CD4-positive, alpha-beta T cell treated with Interferon gamma for 1 hour (primary cell): Measurements from ENCODE around the gene SH3GL2.

Experiments
- DNase-seq: peaks from one replicate; pipeline ENCODE4 v3.0.0-alpha.2; 2020

SH3GL2 gene

DNA sequence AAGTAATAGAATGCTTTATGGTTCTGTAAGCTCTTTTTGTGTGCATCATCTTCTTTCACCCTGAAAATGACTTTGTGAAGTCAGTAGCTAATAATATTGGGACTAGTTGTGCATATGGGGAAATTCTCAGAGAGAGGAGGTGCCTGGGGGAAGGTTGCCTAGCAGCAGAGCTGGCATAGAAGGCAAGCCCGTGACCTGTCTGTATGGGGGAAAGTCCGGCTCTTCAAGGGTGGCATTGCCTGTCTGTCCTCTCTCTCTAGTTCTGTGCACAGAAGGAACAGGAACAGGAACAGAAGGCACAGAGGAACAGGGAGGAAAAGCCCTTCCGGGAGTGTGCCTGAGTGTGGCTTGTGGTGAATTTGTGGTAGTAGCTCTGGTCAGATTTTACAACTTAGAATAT, 33.1 kb downstream of the SH3GL2 start:
- DNase-seq: no peak

DNA sequence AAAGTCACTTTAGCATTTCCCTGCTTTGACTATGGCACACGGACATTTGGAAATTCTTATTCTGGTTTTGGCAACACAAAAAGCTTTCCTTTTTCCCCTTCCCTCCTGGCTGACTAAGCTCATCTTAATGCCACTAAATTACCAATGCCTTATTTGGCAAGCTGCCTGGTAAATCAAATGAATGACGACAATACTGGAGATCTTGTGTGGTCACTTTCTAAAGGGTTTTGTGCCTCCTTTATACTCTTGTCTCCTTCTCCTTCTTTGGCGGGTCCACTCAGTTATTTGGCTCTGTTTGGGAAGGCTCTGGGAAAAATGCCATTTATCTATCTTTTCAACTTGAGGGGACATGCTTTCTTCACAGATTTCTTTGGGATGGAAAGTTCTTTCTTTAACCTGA, 34.9 kb downstream of the SH3GL2 start:
- no peak for DNase-seq

DNA sequence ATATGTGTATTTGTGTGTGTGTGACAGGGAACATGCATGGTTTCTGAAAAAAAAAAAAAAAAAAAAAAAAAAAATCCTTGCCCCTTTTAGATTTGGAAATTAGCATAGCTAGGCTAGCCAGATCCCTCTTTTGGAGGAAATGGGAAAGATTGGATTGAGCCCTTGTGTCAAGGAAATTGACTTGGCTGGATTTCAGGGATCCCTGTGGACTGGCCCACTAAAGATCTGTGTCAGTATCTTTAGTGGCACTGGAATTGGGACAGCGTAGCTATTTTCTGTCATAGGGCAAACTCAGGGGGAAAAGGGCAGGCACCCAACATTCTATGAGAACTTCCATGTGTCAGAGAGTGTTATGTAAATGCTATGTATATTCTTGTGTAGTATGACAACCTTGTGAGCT, 35.4 kb downstream of the SH3GL2 start:
- DNase-seq: no peak

DNA sequence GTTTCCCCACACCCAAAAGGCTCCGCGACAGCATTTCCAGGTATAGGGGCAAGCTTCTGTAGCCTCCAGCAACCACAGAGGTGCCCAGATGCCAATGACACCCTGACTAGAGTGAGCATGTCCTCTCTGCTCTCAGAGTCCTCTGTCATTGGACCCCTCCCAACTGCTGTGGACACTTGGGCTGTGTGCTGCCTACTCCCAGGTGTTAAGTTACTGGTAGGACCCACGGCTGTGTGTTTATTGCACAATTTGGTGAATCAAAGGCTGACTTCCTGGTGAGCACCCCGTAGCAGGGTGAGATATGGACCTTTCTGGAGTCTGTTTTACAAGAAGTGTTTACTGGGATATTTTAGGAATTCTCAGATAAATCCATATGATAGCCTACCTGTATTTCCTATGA, 36.0 kb downstream of the SH3GL2 start:
- no peak for DNase-seq

DNA sequence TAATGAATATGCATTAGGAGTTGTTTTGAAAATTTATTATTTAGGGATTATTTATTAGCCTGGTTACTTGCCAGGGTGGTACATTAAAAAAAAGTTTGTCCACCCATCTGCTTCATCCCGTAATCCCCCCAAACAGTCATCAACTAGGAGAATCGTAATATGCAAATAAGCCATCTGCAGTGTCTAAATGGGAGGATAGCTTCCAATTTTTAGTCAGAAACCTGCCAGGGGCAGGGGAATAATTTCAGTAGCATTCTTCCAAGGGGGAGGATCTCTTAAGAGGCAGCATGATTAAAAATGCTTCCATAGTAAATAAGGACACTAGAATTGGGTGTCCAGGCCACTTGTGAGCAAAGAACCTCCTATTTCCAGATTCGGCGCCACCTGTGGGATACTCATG, 43.3 kb downstream of the SH3GL2 start:
- no peak for DNase-seq

DNA sequence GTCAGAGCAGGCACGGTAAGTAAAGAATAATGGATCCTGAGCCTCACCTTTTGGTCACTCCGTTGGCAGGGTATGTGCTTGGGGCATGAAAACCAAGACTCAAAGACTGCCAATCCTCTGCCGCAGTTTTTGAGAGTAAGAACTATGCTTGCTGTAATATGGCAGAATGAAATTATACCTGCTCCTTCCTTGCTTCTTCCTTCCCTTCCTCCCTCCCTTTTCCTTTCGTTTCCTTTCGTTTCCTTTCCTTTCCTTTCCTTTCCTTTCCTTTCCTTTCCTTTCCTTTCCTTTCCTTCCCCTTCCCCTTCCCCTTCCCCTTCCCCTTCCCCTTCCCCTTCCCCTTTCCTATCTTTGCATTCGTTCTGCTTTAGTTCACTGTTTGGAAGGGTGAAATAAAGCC, 43.9 kb downstream of the SH3GL2 start:
- no peak for DNase-seq

DNA sequence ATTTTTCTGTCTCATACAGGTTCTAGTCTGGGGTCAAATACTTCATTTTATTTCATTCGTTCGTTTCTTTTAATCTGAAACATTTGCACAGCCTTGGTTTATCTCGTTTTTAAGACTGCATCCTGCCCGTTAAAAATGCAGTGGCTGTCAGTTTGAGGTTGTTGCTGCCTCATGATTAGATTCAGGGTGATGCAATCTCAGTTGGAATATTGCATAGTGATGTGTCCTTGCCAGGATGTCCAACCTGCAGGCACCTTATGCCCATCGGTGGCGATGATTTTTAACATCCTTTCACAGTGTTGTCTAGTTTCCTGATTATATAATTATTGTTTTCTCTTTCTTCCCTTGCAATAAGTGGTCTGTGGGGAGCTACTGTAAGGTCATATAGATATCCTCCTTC, 45.1 kb downstream of the SH3GL2 start:
- DNase-seq: no peak

DNA sequence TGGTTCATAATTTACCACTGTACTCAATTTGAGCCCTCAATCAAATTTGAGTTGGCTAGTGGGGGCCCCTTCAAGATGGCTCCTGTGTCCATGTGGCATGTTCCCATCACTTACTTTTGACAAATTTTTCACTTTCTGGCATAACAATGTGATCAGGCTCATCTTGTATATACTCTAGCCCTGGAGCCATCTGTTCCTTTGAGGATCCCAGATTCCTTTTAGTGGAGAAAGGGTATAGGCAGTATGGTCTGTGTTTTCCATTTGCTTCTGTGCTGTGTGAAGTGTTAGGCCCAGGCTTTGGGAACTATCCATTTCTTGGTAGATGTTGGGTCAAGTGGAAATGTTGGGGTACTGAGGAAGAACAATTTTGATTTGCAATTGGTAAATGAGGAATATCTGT, 45.7 kb downstream of the SH3GL2 start:
- no peak for DNase-seq

DNA sequence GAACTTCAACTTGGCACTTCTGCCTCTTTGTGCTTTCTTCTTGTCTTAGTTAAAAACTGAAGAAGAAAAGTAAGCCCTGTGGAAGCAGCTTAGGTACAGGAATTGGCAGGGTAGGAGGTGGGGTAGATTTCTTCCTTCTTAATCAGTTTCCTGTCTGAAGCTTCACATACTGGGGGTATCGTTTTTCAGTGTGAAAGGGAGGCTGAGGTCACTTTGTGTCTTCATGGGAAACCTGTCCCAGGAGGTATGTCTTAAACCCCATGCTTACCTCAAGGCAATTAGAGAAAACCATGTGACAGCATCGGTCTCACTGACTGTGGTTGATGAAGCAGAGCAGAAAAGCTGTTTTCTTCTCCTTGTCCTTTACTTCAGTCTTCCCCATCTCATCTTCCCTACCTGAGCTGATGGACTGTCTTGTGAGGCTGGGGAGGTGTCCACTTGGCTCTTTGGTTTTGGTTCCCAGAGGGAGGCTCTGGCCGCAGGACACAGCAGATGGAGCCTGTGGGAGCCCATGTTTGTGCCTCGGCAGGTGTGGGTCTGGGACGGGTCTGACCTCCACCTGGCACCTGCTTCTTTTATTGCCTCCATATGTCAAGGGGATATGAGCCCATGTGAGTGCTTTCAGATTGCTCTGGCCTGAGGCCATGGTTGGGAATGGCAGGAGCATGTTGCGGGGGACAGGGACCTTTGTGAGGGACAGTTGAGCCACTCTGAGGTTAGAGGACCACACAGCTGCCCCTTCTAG, 47.0 kb downstream of the SH3GL2 start:
- no peak for DNase-seq

DNA sequence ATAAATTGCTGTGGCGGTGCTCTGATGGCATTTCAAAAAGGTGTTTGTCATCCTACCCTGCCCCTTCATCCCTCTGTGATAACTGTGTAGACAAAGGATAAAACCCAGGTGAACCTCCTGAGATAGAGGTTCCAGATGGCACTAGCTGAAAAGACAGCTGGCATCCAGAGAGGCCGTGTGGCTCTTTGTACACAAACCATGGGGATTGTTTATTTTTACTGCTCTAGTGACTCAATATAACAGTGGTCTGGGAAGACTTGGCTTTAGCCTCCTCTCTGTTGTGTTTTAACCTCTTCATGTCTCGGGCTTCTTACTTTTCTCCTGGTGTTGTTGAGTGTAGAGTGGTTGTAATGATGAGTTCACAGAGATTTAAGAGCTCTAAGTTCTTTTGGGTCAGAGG, 48.8 kb downstream of the SH3GL2 start:
- DNase-seq: no peak

DNA sequence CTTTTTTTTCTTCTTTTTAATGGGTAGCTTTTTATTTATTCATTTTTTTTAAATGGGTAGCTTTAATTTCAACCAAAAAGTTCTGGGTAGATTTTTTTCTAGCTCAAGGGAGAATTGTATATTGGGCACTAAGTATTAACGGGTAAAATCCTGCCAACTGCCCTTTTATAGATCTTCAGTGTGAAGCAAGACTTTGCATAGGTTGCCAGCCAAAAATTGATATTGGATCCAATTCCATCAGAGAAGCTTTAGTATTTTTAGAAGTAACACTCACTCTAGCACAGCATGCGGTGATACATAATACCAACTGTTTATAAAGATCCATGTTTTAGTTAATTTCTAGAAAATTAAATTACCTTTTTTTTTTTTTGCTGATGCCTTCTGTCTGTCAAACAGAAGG, 49.8 kb downstream of the SH3GL2 start:
- DNase-seq: no peak

DNA sequence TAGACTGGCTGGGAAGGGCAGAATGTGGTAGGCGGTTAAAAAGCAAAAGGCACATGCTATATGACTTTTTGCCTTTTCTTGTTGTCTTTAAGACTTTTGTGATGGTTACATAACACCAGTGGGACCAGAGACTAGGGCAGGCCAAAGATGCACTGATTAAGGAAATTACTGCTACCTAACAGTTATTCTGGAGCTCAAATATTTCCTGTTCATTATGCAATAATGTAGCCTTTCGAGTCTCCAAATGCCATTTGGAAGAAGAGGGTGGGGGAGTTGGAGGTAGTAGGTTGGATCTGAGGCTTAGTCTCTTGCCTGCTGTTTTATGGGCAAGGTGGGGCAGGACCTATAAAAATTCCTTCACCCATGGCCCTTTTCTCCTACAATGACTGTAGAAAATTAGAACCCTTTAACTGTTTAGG, 51.7 kb downstream of the SH3GL2 start:
- DNase-seq: no peak

DNA sequence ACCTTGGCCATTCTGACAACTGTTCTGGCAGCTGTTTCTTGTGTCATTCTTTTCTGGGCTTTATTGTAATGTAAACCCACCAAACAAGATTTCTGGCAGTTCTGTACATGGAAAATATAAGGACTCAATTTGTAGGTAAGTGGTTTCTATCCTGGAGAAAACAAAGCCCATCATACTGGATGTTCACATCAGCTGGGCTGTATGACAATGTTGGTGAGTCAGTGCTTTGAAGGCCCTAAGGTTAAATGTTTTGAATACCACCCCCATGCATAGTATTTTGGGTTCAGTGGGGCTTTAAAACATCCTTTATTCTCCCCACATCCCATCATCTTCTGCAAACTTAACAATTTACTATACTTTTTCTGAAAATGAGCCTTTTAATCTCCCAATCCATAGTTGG, 52.5 kb downstream of the SH3GL2 start:
- DNase-seq: no peak

DNA sequence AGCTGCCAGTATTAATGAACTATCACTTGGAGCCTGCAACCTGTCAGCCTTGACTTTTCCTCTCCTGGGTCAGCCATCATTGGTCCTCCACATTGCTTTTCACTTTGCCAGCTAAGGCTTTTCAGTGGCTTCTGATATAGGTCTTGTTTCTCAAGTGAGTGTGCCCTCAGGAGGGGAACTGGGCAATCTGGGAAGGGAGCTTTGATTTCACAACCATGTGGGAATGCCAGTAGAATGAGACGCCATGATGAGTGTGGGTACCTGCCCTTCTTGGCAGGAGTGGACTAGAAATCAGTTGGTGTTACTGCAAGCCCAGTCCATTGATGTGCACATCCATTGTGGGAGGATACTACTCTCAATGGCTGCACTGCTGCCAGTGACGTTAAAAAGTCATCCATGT, 54.1 kb downstream of the SH3GL2 start:
- DNase-seq: no peak

DNA sequence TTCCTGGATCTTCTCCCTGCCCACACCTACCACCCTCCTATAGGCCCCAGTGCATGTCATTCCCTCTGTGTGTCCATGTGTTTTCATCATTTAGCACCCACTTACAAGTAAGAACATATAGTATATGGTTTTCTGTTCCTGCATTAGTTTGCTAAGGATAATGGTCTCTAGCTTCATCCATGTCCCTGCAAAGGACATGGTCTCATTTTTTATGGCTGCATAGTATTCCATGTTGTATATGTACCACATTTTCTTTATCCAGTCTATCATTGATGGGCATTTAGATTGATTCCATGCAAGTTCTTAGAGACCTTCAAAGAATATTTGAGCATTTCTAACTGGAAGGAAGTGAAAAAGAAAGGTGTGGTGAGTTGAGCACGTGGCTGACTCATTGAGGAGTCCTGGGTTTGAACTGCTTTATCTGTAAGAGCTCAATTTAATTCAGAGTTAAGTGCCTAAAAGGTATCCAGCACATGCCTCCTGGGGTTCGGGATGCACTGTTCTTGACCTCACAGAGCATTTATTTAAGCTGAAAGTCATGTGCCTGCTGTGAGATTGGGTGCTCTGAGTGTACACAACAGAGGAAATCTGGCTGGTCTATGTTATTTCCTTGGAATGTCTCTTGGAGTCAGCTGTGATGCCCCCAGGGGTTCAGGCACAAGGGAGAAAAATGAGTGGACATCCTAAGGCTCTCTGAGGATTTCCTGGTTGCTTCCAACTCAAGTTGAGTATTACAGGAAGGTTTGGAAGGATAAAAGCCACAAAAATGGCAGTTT, 56.4 kb downstream of the SH3GL2 start:
- no peak for DNase-seq

DNA sequence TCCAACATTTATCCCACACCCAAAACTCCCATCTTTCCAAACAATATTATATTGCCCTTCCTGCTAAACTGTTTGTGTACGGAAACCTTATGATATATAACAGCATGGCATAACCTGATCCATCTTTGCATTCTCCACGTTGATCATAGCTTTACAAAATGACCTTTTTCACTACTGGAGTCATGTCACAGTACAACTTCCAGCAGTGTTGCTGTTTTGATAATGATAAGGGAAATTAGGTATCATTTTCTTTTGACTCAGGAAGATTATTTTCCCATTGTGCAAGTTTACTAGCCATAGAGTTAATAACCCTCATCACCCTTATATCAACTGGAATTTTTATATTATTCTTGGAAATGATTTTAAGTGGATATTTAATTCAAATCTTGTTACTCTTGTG, 57.5 kb downstream of the SH3GL2 start:
- DNase-seq: no peak

DNA sequence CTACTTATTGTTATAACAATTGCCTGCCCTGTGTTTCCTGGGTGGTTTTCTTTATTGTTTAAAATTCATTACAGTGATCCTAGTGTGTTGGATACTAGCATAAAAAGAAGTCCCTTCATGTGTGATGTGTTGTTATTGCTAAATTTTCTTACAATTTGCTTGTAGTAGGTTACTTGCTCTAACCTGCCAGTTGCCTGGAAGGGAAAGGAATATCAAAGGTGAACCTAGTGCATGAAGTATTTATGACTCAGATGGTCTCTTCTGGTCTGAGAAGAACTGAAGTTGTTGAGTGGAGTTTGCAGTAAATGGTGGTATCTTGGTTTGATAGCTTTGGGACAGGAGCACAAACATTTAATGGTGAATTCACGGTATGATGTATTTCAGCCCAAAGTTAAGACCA, 58.0 kb downstream of the SH3GL2 start:
- DNase-seq: no peak

DNA sequence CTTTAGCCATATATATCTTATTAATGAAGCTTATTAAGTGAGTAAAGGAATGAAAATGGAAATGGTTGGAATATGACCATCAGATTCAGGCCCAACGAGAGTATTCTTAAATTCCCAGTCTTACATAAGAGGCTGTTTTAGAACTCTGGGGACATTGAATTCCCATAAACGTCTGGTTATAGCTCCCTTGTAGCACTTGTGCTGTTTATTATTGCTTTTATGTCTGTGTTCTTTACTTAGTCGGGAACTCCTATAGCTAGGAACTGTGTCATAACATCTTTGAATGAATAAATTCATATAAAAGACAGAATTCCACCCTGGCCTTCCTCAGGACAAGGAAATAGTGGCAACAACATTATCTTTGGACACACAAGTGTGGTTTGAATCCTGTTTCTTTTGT, 58.4 kb downstream of the SH3GL2 start:
- no peak for DNase-seq

DNA sequence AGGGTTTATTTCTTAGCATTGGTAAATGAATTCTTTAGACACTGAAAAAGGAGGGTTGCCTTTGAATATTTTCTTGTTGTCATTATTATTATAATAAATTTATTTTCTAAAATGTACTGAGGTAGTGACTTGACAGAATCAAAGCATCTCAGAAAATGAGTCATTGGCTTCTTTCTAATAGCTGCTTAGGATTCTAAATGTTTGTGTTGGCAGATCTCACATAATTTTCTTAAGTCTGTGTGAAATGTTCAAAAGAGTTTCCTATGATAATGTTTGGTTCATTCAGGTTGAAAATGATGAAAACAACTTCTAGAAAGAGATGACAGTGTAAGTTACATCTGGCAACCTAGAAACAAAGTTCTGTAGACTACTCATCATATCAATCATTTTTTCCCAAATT, 69.7 kb downstream of the SH3GL2 start:
- no peak for DNase-seq

DNA sequence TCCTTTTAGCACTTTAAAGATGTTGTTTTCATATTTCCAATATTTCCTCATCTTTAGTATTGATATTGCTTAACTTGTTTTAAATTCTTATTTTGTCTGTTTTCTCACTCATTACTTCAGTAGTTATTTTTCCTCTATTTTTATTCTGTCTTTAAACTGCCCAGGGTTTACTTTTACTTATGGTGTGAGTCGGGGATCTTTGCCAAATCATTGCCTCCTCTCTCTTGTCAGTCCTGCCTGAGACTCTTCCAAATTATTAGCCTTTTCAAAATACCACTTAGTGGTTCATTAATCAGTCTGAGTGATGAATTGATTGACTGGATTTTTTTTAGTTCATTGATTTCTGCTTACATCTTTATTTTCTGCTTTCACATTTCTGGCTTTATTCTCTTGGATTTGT, 72.9 kb downstream of the SH3GL2 start:
- DNase-seq: no peak

DNA sequence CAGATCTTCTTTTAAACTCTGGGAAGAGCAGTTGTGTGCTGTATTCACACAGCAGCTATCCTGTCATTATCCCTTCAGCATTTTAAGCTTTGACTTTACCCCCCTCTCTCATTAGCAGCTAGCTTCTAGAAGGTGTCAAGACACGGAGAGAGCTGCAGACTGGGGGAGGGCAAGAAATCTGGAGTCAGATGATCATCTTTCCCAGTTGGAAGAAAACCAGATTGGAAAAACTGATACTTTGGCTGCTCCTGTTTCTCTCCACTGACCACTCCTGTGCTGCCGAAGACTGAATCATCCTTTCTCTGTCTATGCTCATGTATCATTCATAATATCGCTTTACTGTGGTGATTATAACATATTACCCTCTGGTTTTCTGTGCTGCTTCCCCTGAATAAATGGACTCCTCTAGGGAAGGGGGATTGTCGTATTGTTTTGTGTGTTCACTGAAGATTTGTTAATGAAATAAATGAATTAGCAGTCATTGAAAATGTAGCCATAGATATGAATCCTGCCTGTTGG, 75.1 kb downstream of the SH3GL2 start:
- DNase-seq: no peak

DNA sequence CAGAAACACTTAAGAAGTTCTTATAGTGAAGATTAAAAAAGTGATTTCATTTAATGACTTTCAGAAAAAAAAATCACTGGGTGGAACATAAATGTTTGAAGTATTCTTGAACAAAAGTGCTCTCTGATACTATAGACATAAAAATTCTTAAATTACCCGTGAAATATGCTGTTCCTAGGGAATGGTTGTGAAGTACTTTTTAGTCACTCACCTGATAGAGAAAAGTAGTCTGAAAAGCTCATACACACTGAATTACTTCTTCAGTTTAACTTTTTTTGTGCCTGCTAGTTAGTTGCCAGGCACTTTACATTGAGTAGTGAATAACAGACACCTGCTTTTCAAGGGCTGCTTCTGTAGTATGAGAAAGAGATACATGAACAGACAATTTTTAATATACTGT, 78.0 kb downstream of the SH3GL2 start:
- DNase-seq: no peak

DNA sequence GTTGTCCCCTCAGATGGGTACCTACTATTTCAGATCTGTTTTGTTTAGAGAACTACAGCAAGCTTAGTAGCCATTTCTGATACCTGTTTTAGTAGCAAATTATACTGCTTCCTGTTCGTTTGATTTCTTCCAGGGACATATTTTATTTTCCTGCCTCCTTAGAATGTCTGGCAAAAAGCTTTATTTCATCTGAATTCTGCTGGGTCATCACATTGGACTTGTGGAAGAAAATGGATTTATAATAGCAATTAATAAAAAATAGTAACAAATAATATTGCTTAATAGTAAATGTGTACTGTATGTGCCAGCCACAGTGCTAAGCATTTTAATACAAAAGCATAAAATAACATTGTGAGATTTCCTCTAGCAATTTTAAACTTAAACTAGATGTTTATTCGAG, 79.4 kb downstream of the SH3GL2 start:
- no peak for DNase-seq

DNA sequence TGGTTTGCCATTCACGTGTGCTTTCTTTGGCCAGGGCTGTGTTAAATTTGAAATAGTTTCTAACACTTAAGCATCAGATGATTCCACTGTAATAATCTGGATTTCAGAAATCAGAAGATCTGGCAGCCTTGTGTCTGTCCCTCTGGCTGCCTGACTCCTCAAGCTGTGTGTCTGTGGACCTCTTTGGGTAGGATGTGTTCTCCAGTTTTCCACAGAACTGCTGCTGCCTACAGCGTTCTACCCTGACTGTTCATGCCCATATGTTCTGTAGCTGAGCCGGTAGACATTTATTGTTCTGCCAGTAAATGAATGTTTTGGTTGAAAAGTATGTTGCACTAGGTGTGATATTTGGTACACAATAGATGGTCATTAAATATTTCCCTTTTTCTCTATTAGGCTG, 81.3 kb downstream of the SH3GL2 start:
- no peak for DNase-seq

DNA sequence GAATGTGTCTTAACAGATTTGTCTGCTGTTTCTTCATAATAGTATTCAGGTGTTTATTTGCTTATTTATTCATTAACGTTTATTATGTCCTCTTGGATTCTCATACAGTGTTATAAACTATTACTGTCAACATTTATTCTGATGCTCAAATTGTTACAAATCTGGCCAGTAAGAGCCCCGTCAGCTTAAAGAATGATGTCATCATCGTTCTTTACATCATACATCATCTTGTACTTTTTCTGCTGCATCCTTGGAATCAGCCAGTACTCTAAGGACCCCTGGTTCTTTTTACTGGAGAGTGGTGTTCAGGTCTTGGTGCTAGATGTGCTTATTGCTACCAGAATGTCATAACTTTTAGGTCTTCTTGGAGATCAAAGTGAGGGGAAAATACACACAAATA, 86.6 kb downstream of the SH3GL2 start:
- DNase-seq: no peak
